GM21526 (cell line): ENCODE results near the gene LMBRD2.

Experiments
- ATAC-seq: cut with Tn5 transposase; IDR thresholded peaks from one replicate; pipeline ENCODE4 v1.9.1; 2021; ENCODE audit warnings: moderate library complexity; ENCODE audit not compliant: unreplicated experiment, low FRiP score

The LMBRD2 gene

DNA sequence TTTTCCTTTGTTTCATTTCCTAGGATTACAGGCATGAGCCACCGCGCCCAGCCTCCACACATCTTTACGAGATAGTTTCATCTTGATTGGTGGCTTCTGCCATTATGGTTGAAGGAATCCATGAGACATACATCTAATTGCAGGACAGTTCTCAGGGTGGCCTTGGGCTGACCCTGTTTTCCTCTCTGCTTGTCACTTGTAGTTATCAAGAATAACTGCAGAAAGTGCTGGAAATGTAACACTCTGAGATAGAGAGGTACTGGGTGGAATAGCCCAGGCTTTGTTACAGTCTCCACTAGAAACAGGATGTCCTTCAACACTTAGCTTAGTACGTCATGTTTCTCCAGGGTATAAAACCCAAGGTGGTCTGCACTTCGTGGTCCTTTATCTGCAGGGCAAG lies 95.7 kb downstream of the LMBRD2 start:
- ATAC-seq: no peak

DNA sequence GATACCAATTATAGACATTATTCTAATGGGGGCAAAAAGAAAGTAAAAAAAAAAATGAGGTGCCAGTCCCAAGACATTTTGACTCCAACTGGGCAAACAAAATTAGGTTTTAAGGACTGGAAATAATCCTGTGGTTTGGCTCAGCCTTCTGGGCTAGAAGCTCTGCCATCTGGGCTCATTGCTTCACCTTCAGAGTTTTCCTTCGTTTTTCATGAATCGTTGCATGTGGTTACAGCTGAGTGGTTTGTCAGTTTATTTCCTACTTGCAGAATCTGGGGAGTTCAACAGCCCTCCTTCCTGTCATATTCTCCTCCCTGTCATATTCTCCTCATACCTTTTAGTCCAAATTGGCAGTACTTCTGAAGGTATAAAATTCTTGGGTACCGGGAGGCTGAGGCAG lies 97.0 kb downstream of the LMBRD2 start:
- no peak for ATAC-seq

DNA sequence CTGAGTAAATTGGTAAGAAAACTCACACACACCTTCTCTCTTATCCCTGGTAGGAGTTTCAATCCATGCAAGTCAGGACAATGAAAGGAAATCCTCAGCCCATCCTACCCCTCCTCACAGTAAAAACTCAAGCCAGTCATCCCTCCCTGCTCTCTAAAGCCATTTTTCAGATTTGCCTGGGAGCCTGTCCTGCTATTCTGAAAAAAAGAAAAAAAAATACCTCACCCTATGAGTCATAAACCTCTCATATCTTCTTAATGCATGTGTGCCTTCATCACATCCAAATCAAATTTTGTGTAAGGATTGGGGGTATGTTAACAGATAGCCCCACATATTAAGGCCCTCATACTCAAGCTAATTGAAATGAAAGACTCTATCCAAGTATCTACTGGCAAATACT lies 99.1 kb downstream of the LMBRD2 start:
- ATAC-seq: no peak

DNA sequence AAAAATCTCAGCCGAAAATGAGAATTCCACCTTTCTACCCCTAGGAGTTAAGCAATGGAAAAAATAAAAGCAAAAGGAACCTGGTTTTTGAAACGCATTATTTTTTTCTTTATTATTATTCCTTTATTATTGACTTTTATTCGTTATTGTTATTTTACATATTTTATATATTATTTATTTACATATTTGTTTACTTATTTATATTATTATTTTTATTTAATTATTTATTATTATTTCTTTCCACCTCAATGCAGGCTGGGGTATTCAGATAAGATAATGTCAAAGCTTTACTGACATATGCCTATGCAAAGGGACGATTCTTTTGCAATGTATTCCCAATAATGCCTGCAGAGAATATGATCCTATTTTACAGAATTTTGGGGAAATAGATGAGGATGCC lies 101.7 kb downstream of the LMBRD2 start:
- no peak for ATAC-seq
